GM21360 (cell line): ENCODE data around the gene OR5AC2.

Experiments used
- ATAC-seq: cut with Tn5 transposase; IDR thresholded peaks from one replicate; pipeline ENCODE4 v1.9.1; 2021; ENCODE audit warnings: mild to moderate bottlenecking, moderate library complexity; ENCODE audit not compliant: unreplicated experiment

OR5AC2 gene

GRCh38 chr3:98136631-98137030 lies 49.7 kb downstream of the OR5AC2 start:
- no peak for ATAC-seq
